HL-60 (cell line): ENCODE data around the gene SMYD2.

ENCODE experiments used
- DNase-seq, 2 experiments: peaks; one replicate each; pipeline ENCODE4 v3.0.0-alpha.2; 2010 to 2020; ENCODE audit warnings: low read depth in 1 of 2, low spot score in 1 of 2
- H3K27ac ChIP-seq: fragments of 250-450 bp; sonication (Bioruptor Pico); replicated peaks from 2 replicates; pipeline ENCODE4 v1.5.1; 2020; ENCODE audit warnings: mild to moderate bottlenecking, moderate library complexity
- H3K27me3 ChIP-seq: fragments of 250-450 bp; sonication (Bioruptor Pico); 2 replicates; pipeline ENCODE4 v1.5.1; 2021; ENCODE audit warnings: mild to moderate bottlenecking, moderate library complexity; ENCODE audit not compliant: insufficient read depth, poor library complexity, severe bottlenecking
- H3K4me3 ChIP-seq: replicated peaks from 2 replicates; pipeline ENCODE4 v1.5.1; 2011; ENCODE audit warnings: mild to moderate bottlenecking, control low read depth, low read length; ENCODE audit not compliant: insufficient read depth
- CTCF ChIP-seq: IDR thresholded peaks from one replicate; pipeline ENCODE4 v1.5.1; 2011; ENCODE audit warnings: low read length, control low read depth, inconsistent platforms; ENCODE audit not compliant: insufficient read depth
- GABPA ChIP-seq: IDR thresholded peaks from 2 replicates; pipeline ENCODE4 v1.6.1; 2012; ENCODE audit warnings: low read depth
- POLR2AphosphoS5 ChIP-seq: IDR thresholded peaks from 2 replicates; pipeline ENCODE4 v1.6.1; 2012; ENCODE audit warnings: low read depth
- SPI1 ChIP-seq: IDR thresholded peaks from 2 replicates; pipeline ENCODE4 v1.6.1; 2012; ENCODE audit warnings: low read depth, mild to moderate bottlenecking, borderline replicate concordance
- TF ChIP-seq, protein P1 (sequence below): IDR thresholded peaks from 2 replicates; pipeline ENCODE4 v1.6.1; 2012; ENCODE audit warnings: low read depth; ENCODE audit not compliant: insufficient replicate concordance

The SMYD2 gene

DNA sequence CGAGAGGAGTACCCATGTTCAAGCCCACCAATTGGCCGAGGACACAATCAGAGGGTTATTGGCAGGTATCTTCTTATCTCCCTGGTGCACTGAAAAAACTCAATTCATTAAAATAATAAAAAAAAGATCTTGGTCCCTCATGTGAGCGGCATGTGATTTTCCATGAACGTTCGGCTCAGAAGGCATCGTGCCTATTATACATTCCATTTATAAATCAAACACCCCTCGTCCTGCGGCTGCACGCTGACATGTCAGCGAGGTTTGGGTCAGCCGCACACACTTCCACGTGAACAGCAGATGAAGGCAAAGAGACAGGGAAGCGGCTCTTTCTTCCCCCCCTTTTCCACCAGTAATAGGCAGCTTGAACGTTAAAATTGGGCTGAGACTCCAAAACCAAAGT, 31.3 kb upstream of the SMYD2 start:
- DNase-seq, result no peak
- H3K27ac ChIP-seq, result no peak overlapping the region
- H3K27me3 ChIP-seq, result peaks cover 11% of the 10 kb centered on the region
- no peak overlapping the region for H3K4me3 ChIP-seq
- TF ChIP-seq CTCF, result no peak
- TF ChIP-seq SPI1, result no peak
- TF ChIP-seq, protein P1, sequence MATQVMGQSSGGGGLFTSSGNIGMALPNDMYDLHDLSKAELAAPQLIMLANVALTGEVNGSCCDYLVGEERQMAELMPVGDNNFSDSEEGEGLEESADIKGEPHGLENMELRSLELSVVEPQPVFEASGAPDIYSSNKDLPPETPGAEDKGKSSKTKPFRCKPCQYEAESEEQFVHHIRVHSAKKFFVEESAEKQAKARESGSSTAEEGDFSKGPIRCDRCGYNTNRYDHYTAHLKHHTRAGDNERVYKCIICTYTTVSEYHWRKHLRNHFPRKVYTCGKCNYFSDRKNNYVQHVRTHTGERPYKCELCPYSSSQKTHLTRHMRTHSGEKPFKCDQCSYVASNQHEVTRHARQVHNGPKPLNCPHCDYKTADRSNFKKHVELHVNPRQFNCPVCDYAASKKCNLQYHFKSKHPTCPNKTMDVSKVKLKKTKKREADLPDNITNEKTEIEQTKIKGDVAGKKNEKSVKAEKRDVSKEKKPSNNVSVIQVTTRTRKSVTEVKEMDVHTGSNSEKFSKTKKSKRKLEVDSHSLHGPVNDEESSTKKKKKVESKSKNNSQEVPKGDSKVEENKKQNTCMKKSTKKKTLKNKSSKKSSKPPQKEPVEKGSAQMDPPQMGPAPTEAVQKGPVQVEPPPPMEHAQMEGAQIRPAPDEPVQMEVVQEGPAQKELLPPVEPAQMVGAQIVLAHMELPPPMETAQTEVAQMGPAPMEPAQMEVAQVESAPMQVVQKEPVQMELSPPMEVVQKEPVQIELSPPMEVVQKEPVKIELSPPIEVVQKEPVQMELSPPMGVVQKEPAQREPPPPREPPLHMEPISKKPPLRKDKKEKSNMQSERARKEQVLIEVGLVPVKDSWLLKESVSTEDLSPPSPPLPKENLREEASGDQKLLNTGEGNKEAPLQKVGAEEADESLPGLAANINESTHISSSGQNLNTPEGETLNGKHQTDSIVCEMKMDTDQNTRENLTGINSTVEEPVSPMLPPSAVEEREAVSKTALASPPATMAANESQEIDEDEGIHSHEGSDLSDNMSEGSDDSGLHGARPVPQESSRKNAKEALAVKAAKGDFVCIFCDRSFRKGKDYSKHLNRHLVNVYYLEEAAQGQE, result no peak

DNA sequence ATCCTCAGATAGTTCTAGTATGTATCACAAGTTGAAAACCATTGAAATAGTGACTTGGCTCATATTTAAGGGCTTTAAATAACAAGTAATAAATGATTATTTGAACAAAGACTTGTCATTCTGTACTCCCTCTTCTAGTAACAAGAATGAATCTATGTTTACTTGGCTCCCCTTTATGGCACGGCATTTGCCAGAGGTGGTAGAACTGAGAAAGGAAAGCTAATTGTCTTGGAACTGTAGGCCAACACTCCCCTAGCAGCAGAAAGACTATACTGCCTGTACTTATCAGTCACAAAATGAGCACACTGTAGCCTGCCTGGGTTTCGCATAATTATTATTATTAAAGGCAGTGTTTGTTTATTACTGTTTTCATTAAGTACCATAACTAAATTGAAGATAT, 29.6 kb upstream of the SMYD2 start:
- no peak for TF ChIP-seq SPI1
- no peak for TF ChIP-seq CTCF
- no peak for TF ChIP-seq POLR2AphosphoS5
- TF ChIP-seq, protein P1, result no peak
- TF ChIP-seq GABPA, result no peak
- Histone ChIP-seq H3K27me3 (peaks cover 10% of the 10 kb centered on the region), H3K4me3 (no peak overlapping the region), H3K27ac (no peak overlapping the region)
- DNase-seq, result no peak

DNA sequence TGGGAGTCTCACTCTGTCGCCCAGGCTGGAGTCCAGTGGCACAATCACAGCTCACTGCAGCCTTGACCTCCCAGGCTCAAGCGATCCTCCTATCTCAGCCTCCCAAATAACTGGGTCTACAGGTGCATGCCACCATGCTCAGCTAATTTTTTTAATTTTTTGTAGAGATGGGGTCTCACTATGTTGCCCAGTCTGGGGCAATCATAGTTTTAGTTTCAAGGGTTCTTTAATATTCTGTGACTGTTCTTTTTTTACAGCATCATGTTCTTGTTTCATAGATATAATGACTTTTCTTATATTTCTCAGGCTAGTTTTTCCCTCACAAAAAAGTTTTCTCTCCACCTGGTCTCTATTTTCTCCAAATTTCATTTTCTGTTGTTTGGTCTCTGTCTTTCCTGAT, 25.4 kb upstream of the SMYD2 start:
- DNase-seq, result no peak
- TF ChIP-seq SPI1 (no peak), GABPA (no peak), POLR2AphosphoS5 (no peak)
- no peak overlapping the region for H3K4me3 ChIP-seq
- no peak overlapping the region for H3K27ac ChIP-seq
- H3K27me3 ChIP-seq, result peaks cover 11% of the 10 kb centered on the region

DNA sequence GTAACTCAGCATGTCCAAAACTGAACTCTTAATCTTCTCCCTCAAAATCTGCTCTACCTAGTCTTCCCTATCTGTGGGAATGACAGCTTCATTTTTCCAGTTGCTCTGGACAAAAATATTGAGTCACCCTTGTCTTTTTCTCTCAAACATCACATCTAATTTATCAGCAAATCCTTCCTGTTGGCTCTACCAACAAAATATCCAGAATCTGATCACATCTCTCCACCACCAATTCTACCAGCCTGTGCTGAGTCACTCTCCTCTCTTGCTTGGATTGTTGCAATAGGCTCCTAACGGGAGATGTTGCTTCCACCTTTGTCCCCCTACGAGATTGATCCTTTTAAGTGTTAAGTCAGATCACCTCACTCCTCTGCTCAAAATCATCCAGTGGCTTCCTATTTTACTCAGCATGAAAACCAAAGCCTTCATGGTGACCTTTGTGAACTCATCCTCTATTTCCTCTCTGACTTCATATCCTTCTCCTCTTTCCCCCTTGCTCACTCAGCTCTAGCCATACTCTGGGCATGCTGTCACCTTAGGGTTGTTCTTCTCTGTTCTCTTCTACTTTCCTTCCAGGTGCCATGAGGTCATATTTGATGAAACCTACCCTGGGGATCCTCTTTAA, 21.5 kb upstream of the SMYD2 start:
- H3K27me3 ChIP-seq, result peaks cover 28% of the 10 kb centered on the region
- no peak for DNase-seq
- no peak for TF ChIP-seq SPI1
- TF ChIP-seq POLR2AphosphoS5, result no peak
- no peak for TF ChIP-seq CTCF
- H3K27ac ChIP-seq, result no peak overlapping the region
- no peak overlapping the region for H3K4me3 ChIP-seq
